Measurements from ENCODE around the gene GAL3ST3. TPM values are rescaled to one million over a fixed set of nuclear protein-coding genes. Genes with fewer than 3 reads are reported as not detected.
"Not testable (repeated sequence)": the region's sequence is repeated elsewhere in the genome, so short reads cannot be mapped to it uniquely, and the experiment has no call there.

The GAL3ST3 gene, protein sequence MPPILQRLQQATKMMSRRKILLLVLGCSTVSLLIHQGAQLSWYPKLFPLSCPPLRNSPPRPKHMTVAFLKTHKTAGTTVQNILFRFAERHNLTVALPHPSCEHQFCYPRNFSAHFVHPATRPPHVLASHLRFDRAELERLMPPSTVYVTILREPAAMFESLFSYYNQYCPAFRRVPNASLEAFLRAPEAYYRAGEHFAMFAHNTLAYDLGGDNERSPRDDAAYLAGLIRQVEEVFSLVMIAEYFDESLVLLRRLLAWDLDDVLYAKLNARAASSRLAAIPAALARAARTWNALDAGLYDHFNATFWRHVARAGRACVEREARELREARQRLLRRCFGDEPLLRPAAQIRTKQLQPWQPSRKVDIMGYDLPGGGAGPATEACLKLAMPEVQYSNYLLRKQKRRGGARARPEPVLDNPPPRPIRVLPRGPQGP
- polyA plus RNA-seq (ENCODE audit: low read depth in 6 of 6), result not detected

DNA sequence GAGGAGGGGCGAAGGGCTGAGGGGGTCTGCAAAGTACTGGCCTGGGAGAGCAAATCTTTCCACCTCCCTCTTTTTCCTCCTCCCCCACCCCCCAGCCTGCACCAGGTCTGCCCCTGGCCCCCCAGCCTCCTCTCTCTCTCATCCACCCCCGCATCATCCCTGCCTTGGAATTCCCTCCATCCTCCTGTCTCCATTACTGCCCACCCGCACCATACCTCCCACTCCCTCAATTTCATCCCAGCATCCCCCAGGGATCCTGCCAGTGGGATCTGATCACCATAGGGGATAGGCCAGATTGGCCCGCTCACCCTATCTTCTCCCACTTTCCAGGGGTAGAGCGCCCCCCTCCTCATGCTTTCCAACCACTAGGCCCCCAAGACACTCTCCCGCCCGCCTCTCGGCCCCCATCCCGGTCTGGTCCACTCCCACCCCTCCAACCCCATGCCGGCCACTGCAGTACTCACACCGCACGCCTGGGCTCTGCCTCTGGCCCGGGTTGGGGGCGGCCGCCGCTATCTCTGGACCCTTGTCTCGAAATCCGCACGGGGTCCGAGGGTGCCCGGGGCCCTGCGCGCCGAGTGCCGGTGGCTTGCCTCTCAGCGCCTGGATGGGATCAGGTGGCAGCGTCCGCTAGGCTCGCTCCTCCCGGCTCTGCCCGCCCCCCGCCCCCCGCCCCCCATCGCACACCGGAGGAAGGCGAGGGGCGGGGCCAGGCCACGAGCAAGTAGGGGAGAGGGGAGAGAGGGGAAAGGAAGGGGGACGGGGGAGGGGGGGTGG, at the start of gene GAL3ST3:
Gene GAL3ST3, minus strand, starts transcription at position 615 of the 777 bp plus-strand sequence. CDS start 3,746 bp downstream, outside the sequence.
- ATAC-seq (ENCODE audit: low read depth in 2 of 2) (no peak), DNase-seq (no peak)
- H3K4me1 Mint-ChIP-seq, result peaks cover 45 to 47% (median 47%) of the 10 kb centered on the region in 3 donors
- peak within 1 kb of the TSS in 7 of 8 donors; percentile 29 to 74 (median 41) for H3K4me3 Mint-ChIP-seq
- peaks cover 0 to 19% (median 8%) of the 10 kb centered on the region in 3 donors for H3K27me3 Mint-ChIP-seq
- peaks cover 0 to 1% (median 0%) of the 10 kb centered on the region in 7 donors for H3K9me3 Mint-ChIP-seq
- H3K36me3 Mint-ChIP-seq, result no peaks in the 10 kb centered on the region
- H3K27ac Mint-ChIP-seq, result peak within 1 kb of the TSS in 2 of 6 donors; percentile 18 to 26

DNA sequence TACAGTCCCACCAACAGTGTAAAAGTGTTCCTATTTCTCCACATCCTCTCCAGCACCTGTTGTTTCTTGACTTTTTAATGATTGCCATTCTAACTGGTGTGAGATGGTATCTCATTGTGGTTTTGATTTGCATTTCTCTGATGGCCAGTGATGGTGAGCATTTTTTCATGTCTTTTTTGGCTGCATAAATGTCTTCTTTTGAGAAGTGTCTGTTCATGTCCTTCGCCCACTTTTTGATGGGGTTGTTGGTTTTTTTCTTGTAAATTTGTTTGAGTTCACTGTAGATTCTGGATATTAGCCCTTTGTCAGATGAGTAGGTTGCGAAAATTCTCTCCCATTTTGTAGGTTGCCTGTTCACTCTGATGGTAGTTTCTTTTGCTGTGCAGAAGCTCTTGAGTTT, 43.2 kb upstream of the GAL3ST3 start:
- H3K9me3 Mint-ChIP-seq; ATAC-seq (ENCODE audit: low read depth in 2 of 2); DNase-seq; H3K36me3 Mint-ChIP-seq; H3K4me3 Mint-ChIP-seq; H3K27me3 Mint-ChIP-seq; H3K27ac Mint-ChIP-seq: not testable (repeated sequence)
- H3K4me1 Mint-ChIP-seq, result peaks cover 27 to 54% (median 29%) of the 10 kb centered on the region in 3 donors

DNA sequence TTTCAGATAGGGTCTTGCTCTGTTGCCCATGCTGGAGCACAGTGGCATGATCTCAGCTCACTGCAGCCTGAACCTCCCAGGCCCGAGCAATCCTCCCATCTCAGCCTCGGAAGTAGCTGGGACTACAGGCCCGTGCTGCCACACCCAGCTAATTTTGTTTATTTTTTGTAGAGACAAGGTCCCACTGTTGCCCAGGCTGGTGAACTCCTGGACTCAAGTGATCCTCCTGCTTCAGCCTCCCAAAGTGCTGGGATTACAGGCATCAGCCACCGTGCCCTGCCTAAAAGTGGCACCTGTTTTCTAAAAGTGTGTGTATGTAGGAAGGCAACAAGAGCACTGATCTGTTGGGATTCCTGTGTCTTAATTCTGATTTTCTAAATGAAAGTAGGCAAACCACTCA, 41.3 kb upstream of the GAL3ST3 start:
- Mint-ChIP-seq H3K36me3 (no peaks in the 10 kb centered on the region), H3K27ac (peak overlapping the region in 1 of 6 donors; percentile 75), H3K27me3 (no peaks in the 10 kb centered on the region), H3K9me3 (no peaks in the 10 kb centered on the region), H3K4me1 (peaks cover 21 to 58% (median 30%) of the 10 kb centered on the region in 3 donors), H3K4me3 (peak overlapping the region in 1 of 8 donors; percentile 25)
- ATAC-seq (ENCODE audit: low read depth in 2 of 2) (no peak), DNase-seq (no peak)

DNA sequence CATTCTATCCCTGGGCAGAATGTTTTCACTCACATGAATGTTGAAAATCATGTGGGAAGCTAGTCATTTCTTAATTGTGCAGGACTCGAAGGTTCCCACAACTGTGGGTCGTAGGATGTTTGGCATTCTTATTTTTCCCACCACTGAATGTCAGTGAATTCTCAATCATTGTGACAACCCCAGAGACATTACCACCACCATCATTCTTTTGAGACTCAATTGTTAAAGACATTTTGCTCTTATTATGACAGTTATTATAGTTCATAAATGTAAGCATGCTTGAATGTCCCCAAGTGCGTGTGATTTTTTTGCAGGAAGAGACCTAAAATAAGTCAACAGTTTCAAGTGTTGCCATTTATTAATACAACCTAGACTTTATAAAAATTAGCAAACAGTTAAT, 40.1 kb upstream of the GAL3ST3 start:
- Mint-ChIP-seq H3K27ac (peak overlapping the region in 2 of 6 donors; percentile 20 to 38), H3K36me3 (no peaks in the 10 kb centered on the region), H3K4me1 (peaks cover 33 to 67% (median 38%) of the 10 kb centered on the region in 3 donors), H3K9me3 (no peaks in the 10 kb centered on the region), H3K4me3 (peak overlapping the region in 2 of 8 donors; percentile 60 to 63), H3K27me3 (no peaks in the 10 kb centered on the region)
- no peak for ATAC-seq (ENCODE audit: low read depth in 2 of 2)
- no peak for DNase-seq

DNA sequence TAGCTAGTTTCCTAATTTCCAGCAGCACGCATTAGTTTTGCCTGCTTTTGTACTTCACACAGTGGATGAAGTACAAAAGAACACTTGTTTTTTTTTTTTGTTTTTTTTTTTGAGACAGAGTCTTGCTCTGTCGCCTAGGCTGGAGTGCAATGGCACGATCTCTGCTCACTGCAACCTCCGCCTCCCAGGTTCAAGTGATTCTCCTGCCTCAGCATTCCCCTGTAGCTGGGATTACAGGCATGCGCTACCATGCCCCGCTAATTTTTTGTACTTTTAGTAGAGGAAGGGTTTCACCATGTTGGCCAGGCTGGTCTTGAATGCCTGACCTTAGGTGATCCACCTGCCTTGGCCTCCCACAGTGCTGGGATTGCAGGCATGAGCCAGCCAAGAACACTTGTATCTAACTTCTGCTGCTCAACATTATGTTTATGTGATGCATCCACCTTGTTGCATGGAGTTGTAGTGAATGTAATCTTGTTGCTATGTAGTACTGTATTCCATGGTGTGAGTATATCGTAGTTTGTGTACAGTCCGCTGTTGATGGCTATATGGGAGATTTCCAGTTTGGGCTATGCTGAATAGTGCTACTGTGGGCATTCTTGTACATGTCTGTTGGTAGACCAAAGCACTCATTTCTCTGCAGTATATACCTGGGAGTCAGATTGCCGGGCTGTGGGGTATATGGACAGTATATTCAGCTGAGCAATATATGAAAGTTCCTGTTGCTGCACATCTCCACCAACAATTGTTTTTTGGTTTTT, 38.4 kb upstream of the GAL3ST3 start:
- peaks cover 38 to 85% (median 51%) of the 10 kb centered on the region in 3 donors for H3K4me1 Mint-ChIP-seq
- peak overlapping the region; percentile 1 to 77 (median 60) for H3K4me3 Mint-ChIP-seq
- peaks cover 0 to 8% of the 10 kb centered on the region in 2 donors for H3K36me3 Mint-ChIP-seq
- ATAC-seq (ENCODE audit: low read depth in 2 of 2) (no peak), DNase-seq (no peak)
- H3K9me3 Mint-ChIP-seq, result no peaks in the 10 kb centered on the region
- peak overlapping the region in 4 of 6 donors; percentile 13 to 79 (median 60) for H3K27ac Mint-ChIP-seq
- H3K27me3 Mint-ChIP-seq, result no peaks in the 10 kb centered on the region

DNA sequence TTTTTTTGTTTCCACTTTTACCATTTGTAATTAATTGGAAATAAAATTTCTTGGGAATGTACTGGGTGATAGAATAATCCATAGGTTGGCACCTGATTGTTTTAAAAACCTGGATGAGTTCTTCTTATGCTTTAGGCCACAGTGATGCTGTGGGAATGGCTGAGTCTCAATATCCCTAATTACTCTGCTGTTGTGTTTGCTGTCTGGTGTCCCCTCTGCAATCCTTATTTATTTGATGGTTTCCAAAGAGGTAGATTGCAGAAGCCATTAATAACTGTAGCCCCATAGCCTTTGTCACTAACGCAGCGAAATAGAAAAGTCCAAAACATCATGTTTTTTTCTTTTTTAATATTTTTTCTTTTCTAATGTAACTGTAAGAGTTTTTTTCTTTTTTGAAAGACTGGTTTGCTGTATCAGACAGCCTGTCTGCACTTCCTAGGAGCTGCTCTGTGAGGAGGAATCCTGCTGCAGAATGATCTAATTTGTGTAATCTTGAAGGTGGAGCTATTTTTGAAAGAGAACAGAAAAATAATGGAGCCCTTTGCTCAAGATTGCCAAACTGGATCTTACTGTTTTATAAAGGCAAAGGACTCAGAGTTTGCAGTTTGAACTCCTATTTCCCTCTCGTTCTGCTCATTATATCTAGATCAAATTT, 36.0 kb upstream of the GAL3ST3 start:
- H3K4me3 Mint-ChIP-seq, result peak overlapping the region in 2 of 8 donors; percentile 43 to 55
- DNase-seq (no peak), ATAC-seq (ENCODE audit: low read depth in 2 of 2) (no peak)
- H3K4me1 Mint-ChIP-seq, result peaks cover 57 to 97% (median 67%) of the 10 kb centered on the region in 3 donors
- peaks cover 2 to 8% of the 10 kb centered on the region in 2 donors for H3K36me3 Mint-ChIP-seq
- H3K27me3 Mint-ChIP-seq, result no peaks in the 10 kb centered on the region
- no peaks in the 10 kb centered on the region for H3K9me3 Mint-ChIP-seq
- peak overlapping the region in 4 of 6 donors; percentile 79 to 98 (median 86) for H3K27ac Mint-ChIP-seq

DNA sequence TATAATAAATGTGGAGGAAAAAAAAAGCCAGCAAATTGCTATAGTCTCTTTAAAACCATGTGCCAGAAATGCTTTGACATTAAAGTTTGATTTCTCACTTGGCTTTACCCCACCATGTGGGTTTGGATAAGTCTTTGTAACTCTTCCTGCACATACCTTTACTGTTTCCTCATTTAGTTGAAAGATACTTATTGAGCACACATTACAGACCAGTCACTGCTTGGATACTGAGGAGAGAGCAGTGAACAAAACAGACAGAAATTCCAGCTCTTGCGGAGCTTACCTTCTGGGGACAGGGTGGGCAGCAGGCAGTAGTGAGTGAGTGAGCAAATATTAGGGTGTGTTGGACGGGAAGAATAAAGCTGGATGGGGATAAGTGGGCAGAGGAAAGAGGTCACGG, 34.8 kb upstream of the GAL3ST3 start:
- Mint-ChIP-seq H3K27ac (peak overlapping the region; percentile 48 to 98 (median 86)), H3K4me3 (peak overlapping the region; percentile 1 to 78 (median 40)), H3K4me1 (peaks cover 57 to 98% (median 77%) of the 10 kb centered on the region in 3 donors), H3K27me3 (no peaks in the 10 kb centered on the region), H3K9me3 (no peaks in the 10 kb centered on the region), H3K36me3 (peaks cover 8 to 9% of the 10 kb centered on the region in 2 donors)
- ATAC-seq (ENCODE audit: low read depth in 2 of 2) (no peak), DNase-seq (no peak)

DNA sequence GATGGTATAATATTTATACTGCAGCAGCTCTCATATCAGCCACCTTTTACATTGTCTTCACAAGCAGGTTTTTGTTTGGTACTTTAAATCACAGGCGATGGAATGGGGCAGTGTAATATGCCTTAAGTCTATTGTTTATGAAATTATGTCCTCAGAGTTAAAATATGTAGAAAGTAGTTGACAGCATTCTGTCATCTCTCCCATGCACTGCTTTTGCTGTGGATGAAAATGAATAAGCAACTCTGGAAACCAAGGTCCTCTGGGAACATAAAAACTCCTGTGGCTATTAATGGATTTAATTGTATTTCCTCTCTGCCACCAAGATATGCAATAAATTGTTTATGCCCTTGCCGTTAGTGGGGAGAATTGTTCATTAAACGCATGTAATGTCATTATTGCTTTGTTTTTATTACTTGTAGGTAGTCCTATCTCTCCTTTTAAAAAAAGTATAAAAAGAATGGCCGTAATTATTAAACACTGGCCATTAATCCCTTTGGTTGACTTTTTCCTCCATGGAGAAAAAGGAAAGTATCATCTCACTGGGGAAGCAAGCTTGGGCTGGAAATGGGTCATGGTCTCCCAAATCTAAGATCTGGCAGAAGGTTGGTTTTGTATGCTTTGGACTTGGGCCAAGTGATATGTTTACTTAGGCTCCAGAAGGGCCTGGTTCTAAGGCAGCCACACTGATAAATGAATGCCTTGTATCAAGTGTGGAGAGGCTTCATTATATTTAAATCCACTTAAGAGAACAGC, 34.2 kb upstream of the GAL3ST3 start:
- Mint-ChIP-seq H3K27me3 (no peaks in the 10 kb centered on the region), H3K4me3 (peak overlapping the region in 7 of 8 donors; percentile 1 to 78 (median 47)), H3K27ac (peak overlapping the region; percentile 7 to 98 (median 86)), H3K4me1 (peaks cover 58 to 98% (median 77%) of the 10 kb centered on the region in 3 donors), H3K9me3 (no peaks in the 10 kb centered on the region), H3K36me3 (peaks cover 8 to 9% of the 10 kb centered on the region in 2 donors)
- DNase-seq (no peak), ATAC-seq (ENCODE audit: low read depth in 2 of 2) (no peak)

DNA sequence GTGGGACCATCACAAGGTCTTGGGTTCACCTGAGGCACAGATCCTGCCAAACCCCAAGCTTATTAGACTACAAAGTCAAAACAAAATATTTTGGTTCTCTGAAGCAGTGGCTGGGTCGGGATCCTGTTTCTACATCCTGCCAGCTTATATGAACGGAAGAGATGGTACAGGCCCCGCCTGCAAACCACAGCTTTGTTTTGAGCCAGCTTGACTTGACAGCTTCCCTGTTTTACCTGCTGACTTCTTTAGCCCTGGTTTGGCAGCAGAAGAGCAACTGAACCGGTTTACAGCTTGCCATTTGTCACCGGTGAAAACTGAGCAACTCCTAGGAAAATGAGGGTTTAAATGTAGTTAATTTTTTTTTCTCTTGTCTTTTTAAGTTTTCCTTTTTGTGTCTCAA, 32.5 kb upstream of the GAL3ST3 start:
- ATAC-seq (ENCODE audit: low read depth in 2 of 2) (peak; percentile 97 to 98), DNase-seq (peak; percentile 81)
- Mint-ChIP-seq H3K27ac (peak overlapping the region; percentile 79 to 98 (median 98)), H3K4me1 (peaks cover 58 to 98% (median 74%) of the 10 kb centered on the region in 3 donors), H3K4me3 (peak overlapping the region; percentile 63 to 94 (median 89)), H3K27me3 (no peaks in the 10 kb centered on the region), H3K36me3 (peaks cover 8 to 9% of the 10 kb centered on the region in 2 donors), H3K9me3 (no peaks in the 10 kb centered on the region)

DNA sequence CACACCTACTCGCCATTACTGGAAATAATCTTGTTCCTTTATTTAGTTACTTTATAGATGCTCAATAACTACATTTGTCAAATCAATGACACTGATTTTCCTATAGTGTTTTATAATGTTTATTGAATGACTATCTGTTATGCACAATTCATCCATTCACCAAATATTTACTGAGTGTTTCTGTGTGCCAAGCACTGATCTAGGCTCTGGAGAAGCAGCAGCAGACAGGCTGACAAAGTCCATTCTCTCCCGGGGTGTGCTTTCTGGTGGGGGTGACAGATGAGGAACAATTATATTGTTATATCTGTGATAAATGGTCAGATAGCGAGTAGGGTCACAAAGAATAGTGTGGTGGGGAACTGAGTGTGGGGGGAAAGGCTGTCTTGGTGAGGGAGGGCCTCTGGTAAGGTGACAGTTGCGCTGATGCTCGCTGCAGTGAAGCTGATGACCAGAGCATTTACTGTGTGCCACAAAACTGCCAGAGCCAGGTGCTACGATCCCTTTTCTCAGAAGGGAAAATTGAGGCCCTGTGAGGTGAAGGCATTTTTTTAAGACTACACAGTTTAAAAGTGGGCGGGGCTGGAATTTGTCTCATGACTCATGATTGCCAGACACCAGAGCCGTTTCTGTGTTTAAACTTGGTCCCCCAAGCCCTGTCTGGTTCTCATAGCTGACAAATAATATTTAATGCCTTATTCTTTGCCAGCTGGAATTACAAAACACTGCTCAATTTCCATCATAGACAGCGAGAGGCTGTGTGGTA, 31.3 kb upstream of the GAL3ST3 start:
- ATAC-seq (ENCODE audit: low read depth in 2 of 2) (no peak), DNase-seq (no peak)
- Mint-ChIP-seq H3K27ac (peak overlapping the region; percentile 79 to 98 (median 96)), H3K27me3 (no peaks in the 10 kb centered on the region), H3K4me1 (peaks cover 62 to 98% (median 81%) of the 10 kb centered on the region in 3 donors), H3K9me3 (no peaks in the 10 kb centered on the region), H3K4me3 (peak overlapping the region; percentile 31 to 94 (median 86)), H3K36me3 (peaks cover 8 to 9% of the 10 kb centered on the region in 2 donors)

DNA sequence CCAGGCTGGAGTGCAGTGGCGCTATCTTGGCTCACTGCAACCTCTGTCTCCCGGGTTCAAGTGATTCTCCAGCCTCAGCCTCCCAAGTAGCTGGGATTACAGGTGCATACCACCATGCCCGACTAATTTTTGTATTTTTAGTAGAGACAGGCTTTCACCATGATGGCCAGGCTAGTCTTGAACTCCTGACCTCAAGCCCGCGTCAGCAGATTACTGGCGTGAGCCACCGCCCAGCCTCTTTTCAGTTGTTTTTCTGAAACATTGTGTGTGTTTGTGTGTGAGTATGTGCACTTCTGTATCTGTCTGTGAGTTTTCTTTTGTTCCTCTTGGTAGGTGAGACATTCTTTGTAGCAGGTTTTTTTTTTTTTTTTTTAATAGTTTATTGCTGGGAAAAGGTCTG, 30.0 kb upstream of the GAL3ST3 start:
- H3K4me3 Mint-ChIP-seq, result peak overlapping the region in 7 of 8 donors; percentile 63 to 90 (median 86)
- H3K9me3 Mint-ChIP-seq; DNase-seq; ATAC-seq (ENCODE audit: low read depth in 2 of 2); H3K27me3 Mint-ChIP-seq: not testable (repeated sequence)
- peak overlapping the region; percentile 72 to 98 (median 90) for H3K27ac Mint-ChIP-seq
- H3K4me1 Mint-ChIP-seq, result peaks cover 49 to 98% (median 72%) of the 10 kb centered on the region in 3 donors
- H3K36me3 Mint-ChIP-seq, result peaks cover 9 to 14% of the 10 kb centered on the region in 2 donors

Measured in naive B cell (primary cell).